HT-29 (cell line): ENCODE measurements around the gene TBX4. TPM values are rescaled to one million over a fixed set of nuclear protein-coding genes. Genes with fewer than 3 reads are reported as not detected.
"Not testable (repeated sequence)": the region's sequence is repeated elsewhere in the genome, so short reads cannot be mapped to it uniquely, and the experiment has no call there.

Experiments used
- DNase-seq: peaks from one replicate; pipeline ENCODE4 v3.0.0-alpha.2; 2015; ENCODE audit warnings: low spot score
- total RNA-seq: library from RNA; depleted of rRNA; stranded (reverse); fragments of >200 nt; shearing (Covaris generic); gene quantifications from 2 replicates; pipeline ENCODE4 v1.2.3, GENCODE V29; 2014

Gene TBX4
- total RNA-seq, 1 experiment from 2014 or later: not detected

DNA sequence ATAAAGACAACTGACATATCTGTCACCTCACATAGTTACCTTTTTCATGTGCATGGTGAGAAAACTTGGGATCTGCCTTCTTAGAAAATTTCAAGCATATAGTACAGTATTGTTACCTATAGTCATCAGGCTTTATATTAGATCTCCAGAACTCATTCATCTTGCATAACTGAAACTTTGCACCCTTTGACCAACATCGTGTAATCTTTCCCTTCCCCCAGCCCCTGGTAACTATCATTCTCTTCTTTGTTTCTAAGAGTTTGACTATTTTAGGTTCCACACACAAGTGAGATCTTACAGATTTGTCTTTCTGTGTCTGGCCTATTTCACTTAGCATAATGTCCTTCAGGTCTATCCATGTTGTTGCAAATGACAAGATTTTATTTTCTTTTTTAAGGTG, 22.9 kb upstream of the TBX4 start:
- no peak for DNase-seq

GRCh38 chr17:61429831-61430230, 22.4 kb upstream of the TBX4 start:
- DNase-seq: not testable (repeated sequence)

- DNase-seq: no peak
These were observed 20.5 kb upstream of the TBX4 start for GRCh38 chr17:61431594-61432311.

DNA sequence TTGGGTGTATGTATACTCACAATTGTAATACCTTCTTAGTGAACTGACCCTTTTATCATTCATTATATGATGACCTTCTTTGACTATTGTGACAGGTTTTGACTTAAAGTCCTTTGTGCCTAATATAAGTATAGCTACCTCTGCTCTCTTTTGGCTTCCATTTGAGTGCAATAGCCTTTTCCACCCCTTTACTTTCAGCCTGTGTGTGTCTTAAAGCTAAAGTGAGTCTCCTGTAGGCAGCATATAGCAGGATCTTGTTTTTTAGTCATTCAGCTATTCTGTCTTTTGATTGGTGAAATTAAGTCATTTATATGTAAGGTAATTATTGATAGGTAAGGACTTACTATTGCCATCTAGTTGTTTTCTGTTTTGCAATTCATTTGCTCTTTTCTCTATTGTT, 15.9 kb upstream of the TBX4 start:
- no peak for DNase-seq

DNA sequence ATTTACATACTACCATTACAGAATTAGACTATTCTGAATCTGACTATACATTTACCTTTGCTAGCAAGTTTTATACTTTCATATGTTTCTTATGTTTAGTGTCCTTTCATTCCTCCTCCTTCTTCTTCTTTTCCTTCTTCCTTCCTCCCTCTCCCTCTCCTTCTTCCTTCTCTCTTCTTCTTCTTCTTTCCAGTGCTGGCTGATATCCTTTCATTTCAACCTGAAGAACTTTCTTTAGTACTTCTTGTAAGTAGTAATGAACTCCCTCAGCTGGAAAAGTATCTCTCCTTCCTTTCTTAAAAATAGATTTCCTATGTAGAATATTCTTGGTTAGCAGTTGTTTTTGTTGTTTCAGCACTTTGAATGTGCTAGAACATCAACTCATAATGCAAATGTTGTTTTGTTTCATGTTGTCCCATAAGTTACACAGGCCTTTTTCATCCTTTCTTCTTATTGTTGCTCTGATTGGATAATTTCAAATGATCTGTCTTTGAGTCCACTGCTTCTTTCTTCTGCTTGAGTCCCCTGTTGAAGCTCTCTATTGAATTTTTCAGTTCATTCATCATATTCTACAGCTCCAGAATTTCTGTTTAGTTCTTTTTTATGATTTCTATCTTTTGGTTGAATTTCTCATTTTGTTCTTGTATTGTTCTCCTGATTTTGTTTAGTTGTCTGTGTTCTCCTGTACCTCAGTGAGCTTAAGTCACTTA, 15.1 kb upstream of the TBX4 start:
- no peak for DNase-seq

DNA sequence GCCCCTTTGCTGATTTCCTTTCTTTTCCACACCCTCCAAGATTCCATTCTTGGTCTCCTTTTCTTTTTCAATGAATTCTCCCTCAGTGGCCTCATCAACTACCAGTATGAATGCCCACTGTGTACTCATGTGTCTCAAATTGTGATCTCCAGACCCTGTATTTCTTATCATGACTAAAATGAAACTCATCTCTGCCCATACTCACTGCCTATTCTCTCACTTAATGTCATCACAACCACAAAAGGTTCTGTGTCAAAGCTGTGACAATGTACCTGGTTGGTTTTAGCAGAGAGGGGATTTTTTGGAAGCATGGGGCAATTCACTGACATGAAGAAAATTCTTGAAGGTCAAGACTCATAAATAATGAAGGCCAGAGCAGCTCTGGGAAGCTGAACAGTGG, 11.5 kb upstream of the TBX4 start:
- no peak for DNase-seq

- DNase-seq: not testable (repeated sequence)
These were observed 10.7 kb upstream of the TBX4 start for GRCh38 chr17:61441507-61441906.

- no peak for DNase-seq
These were observed 10.0 kb upstream of the TBX4 start for GRCh38 chr17:61442136-61442775.

- no peak for DNase-seq
These were observed 9.2 kb upstream of the TBX4 start for GRCh38 chr17:61442878-61443474.

DNA sequence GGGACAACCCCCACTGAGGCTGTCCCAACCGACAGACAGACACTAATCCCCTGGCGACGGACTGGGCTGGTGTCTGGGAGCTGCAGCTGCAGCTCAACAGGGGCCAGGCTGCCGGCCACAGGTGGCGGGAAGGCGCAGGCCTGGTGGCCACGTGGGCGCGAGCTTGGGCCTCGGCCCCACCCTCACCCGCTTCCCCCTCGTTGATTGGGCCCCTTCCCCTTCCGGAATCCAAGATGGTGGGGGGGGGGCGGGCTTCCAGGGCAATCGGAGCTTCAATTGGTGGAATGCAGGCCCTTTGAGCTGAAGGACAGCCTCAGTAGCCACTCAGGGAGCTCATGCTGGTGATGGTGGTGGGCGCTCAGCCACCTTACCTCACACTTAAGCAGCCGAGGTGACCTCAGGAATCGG, 8.7 kb upstream of the TBX4 start:
- DNase-seq: no peak

GRCh38 chr17:61444075-61444474, 8.1 kb upstream of the TBX4 start:
- no peak for DNase-seq

- DNase-seq: no peak
These were observed 7.4 kb upstream of the TBX4 start for GRCh38 chr17:61444831-61445230.

- no peak for DNase-seq
These were observed 4.9 kb upstream of the TBX4 start for GRCh38 chr17:61447358-61447757.

GRCh38 chr17:61448042-61448441, 4.2 kb upstream of the TBX4 start:
- no peak for DNase-seq

DNA sequence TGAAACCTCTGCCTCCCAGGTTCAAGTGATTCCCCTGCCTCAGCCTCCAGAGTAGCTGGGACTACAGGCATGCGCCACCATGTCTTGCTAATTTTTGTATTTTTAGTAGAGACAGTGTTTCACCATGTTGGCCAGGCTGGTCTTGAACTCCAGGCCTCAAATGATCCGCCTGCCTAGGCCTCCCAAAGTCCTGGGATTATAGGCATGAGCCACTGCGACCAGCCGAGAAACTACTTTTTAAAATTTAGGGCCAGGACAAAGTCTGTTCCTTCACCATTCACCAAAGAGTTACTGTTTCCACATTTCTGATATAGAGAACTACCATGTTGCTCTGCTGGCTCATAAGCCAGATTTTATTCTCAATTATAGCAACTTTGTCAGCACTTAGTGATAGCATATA, 3.1 kb upstream of the TBX4 start:
- DNase-seq: not testable (repeated sequence)

GRCh38 chr17:61449707-61450640, 2.2 kb upstream of the TBX4 start:
- DNase-seq: no peak

DNA sequence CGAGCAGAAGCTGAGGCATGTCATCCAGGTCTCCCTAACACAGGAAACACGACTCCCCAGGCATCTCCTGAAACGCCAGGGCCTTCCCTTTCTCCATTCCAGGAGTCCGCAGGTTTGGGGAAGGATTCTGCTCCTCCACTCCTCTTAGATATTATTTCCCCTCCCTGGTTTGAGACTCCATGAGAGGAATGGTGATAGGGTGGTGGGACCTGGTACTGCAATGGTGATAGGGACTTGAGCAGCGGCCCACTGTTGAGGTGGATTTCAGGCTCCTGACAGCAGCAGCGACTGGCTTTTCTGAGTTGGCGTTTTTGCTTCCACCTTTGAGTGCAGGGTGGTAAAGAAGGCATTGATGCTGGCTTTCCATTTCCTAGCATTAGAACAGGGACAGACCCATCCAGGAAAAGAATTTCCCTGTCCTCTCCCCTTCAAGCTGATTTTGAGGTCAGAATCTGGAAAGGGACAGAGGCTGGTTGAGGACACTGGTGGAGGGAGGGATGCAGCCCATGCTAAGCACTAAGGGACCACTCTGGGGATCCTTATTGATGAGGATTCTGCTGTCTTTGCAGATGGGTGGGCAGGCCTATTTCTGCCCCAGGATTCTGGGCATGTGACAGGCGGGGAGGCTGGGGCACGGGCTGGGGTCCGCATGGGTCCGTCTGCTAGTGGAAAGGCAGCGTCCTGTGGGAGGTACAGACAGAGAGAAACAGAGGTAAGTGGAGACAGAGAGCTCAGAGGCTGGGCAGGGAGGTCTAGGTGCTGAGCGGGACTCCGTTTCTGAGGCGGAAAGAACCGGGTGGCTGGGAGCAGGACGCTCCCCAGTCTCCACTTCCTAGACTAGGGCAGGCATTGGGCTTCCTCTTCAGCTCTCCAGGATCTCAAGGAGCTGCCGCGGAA, 1.3 kb upstream of the TBX4 start:
- DNase-seq: no peak

DNA sequence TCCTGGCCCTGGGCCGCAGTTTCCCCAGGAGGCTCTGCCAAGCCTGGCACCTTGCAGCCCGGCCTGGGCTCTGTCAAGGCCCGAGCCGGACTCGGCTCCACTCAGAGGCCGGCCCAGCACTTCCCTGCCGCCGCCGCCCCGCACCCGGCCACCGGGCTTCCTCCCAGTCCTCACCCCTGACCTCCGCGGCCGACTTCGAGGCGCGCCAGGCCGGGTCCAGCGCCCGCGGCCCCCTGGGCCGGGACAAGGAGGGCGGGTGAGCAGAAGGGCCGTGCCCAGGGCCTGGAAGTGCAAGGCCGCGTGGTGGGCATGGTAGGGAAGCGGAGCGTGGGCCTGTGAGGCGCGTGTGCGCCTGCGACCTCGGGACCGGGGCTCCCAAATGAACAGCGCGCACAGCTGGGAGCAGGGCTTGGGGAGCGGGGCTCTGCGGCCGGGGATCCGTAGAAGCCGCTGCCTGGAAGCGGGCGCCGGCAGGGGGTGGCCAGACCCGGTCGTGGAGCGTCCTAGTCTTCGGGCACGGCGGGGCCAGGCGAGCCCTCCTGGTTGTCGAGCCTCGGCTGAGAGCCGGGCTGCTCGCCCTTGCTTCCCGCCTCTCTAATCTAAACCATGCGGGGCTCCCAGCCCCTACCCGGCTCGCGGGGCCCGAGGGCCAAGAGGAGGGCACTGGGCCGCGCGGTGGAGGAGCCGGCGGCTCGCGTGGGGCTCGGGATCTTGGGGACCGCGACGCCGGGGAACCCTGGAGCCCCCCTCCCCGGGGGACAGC, 503 bp upstream of the TBX4 start:
- DNase-seq: no peak

DNA sequence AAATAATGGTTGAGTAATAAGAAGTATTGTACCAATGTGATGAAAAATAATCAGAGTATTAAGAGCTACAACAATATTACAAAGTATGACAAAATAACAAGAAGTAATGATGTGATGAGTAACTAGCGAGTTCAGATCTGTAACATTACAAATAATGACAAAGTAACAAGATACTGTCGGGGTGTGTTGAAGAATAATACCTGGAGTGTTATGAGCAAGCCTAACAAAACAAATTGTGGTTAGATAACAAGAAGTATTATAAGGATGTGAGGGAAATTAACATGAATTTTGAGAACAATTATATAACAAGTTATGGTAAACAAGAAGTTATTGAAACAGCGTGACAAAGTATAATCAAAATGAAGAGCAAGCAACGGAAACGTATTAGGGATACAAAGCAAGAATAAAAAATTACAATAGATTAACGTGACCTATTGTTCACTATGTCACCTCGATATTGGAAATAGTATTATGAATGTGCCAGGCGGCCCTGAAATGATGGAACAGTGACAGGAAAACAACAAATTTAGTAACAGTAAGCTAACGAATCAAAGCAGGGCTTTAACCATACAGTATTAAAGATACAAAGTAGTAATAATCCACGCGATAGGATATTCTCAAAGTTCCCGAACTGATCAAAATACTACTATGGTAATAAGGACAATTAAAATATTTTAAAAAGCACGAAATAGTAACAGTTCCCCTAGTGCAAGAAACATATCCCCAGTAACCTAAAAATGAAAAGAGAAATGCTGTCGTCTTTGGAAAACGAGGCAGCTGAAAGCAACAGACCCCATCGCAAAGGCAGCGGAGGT, 1.6 kb downstream of the TBX4 start:
- DNase-seq: no peak
